Measurements from ENCODE around the gene HIPK3.
A peak's percentile ranks its signal among the peaks of the same experiment; 100 is the strongest.

HIPK3 gene

GRCh38 chr11:33271059-33271458 is 13.9 kb downstream of the HIPK3 start:
- Histone ChIP-seq H3K14ac (ENCODE audit: low read length) (no peak overlapping the region), H3K18ac (ENCODE audit: low read length) (no peak overlapping the region), H2AFZ (ENCODE audit: insufficient read depth, low read length, poor library complexity) (no peak overlapping the region), H2BK120ac (ENCODE audit: insufficient read depth, low read length, poor library complexity) (no peak overlapping the region), H3K9ac (ENCODE audit: low read length) (no peak overlapping the region), H3K4me2 (ENCODE audit: low read length) (no peak overlapping the region), H3K4me3 (ENCODE audit: low read depth, low read length) (no peak overlapping the region), H4K91ac (ENCODE audit: low read depth, low read length) (no peak overlapping the region), H2AK5ac (ENCODE audit: low read length) (no peak overlapping the region), H3K9me3 (ENCODE audit: insufficient read depth, low read depth, low read length) (no peaks in the 10 kb centered on the region), H3K36me3 (ENCODE audit: control insufficient read depth in 1 of 2, insufficient read depth in 2 of 2, low read length in 2 of 2) (no peaks in the 10 kb centered on the region), H2BK5ac (ENCODE audit: low read depth, low read length, poor library complexity) (no peak overlapping the region), H3K79me2 (ENCODE audit: control insufficient read depth, insufficient read depth, low read length, poor library complexity) (peaks cover 7% of the 10 kb centered on the region), H4K12ac (ENCODE audit: low read depth, low read length) (no peak overlapping the region), H3K27ac (ENCODE audit: low read depth, low read length) (no peak overlapping the region), H4K8ac (ENCODE audit: low read depth, low read length) (no peak overlapping the region), H2BK12ac (ENCODE audit: low read length) (no peak overlapping the region), H3K79me1 (ENCODE audit: low read length) (no peaks in the 10 kb centered on the region), H3K27me3 (ENCODE audit: insufficient read depth, low read length) (no peaks in the 10 kb centered on the region), H3K23ac (ENCODE audit: low read length) (no peak overlapping the region), H3K4ac (ENCODE audit: low read depth, low read length) (no peak overlapping the region), H3K4me1 (ENCODE audit: control insufficient read depth in 1 of 2, insufficient read depth in 2 of 2, low read length in 2 of 2) (peaks cover 3% of the 10 kb centered on the region in 2 experiments)
- peak in 1 of 2 donors; percentile 65 for DNase-seq
- WGBS (ENCODE audit: extremely low coverage, insufficient coverage, insufficient read length) = no CpG with 5 or more reads among the region's 3 CpGs

GRCh38 chr11:33272338-33273107 is 15.3 kb downstream of the HIPK3 start:
- Histone ChIP-seq H2BK5ac (ENCODE audit: low read depth, low read length, poor library complexity) (no peak overlapping the region), H3K23ac (ENCODE audit: low read length) (no peak overlapping the region), H3K4me2 (ENCODE audit: low read length) (no peak overlapping the region), H4K91ac (ENCODE audit: low read depth, low read length) (no peak overlapping the region), H4K8ac (ENCODE audit: low read depth, low read length) (no peak overlapping the region), H2BK12ac (ENCODE audit: low read length) (no peak overlapping the region), H3K4me3 (ENCODE audit: low read depth, low read length) (no peak overlapping the region), H3K9me3 (ENCODE audit: insufficient read depth, low read depth, low read length) (no peaks in the 10 kb centered on the region), H3K14ac (ENCODE audit: low read length) (no peak overlapping the region), H4K12ac (ENCODE audit: low read depth, low read length) (no peak overlapping the region), H3K4ac (ENCODE audit: low read depth, low read length) (peak overlapping the region; percentile 79), H3K79me2 (ENCODE audit: control insufficient read depth, insufficient read depth, low read length, poor library complexity) (peaks cover 5% of the 10 kb centered on the region), H3K18ac (ENCODE audit: low read length) (no peak overlapping the region), H3K36me3 (ENCODE audit: control insufficient read depth in 1 of 2, insufficient read depth in 2 of 2, low read length in 2 of 2) (no peaks in the 10 kb centered on the region), H3K27ac (ENCODE audit: low read depth, low read length) (no peak overlapping the region), H3K79me1 (ENCODE audit: low read length) (no peaks in the 10 kb centered on the region), H2AK5ac (ENCODE audit: low read length) (no peak overlapping the region), H3K9ac (ENCODE audit: low read length) (no peak overlapping the region), H3K4me1 (ENCODE audit: control insufficient read depth in 1 of 2, insufficient read depth in 2 of 2, low read length in 2 of 2) (no peaks in the 10 kb centered on the region), H3K27me3 (ENCODE audit: insufficient read depth, low read length) (no peaks in the 10 kb centered on the region), H2AFZ (ENCODE audit: insufficient read depth, low read length, poor library complexity) (no peak overlapping the region), H2BK120ac (ENCODE audit: insufficient read depth, low read length, poor library complexity) (no peak overlapping the region)
- no CpG with 5 or more reads among the region's 13 CpGs for WGBS (ENCODE audit: extremely low coverage, insufficient coverage, insufficient read length)
- DNase-seq = no peak

GRCh38 chr11:33273656-33274055 is 16.5 kb downstream of the HIPK3 start:
- no peak overlapping the region for H3K23ac ChIP-seq (ENCODE audit: low read length)
- H3K14ac ChIP-seq (ENCODE audit: low read length) = no peak overlapping the region
- no peaks in the 10 kb centered on the region for H3K27me3 ChIP-seq (ENCODE audit: insufficient read depth, low read length)
- H3K9ac ChIP-seq (ENCODE audit: low read length) = no peak overlapping the region
- no peak overlapping the region for H2AK5ac ChIP-seq (ENCODE audit: low read length)
- H3K9me3 ChIP-seq (ENCODE audit: insufficient read depth, low read depth, low read length) = no peaks in the 10 kb centered on the region
- no peak overlapping the region for H2AFZ ChIP-seq (ENCODE audit: insufficient read depth, low read length, poor library complexity)
- H3K79me2 ChIP-seq (ENCODE audit: control insufficient read depth, insufficient read depth, low read length, poor library complexity) = peaks cover 2% of the 10 kb centered on the region
- no peak for DNase-seq
- H3K18ac ChIP-seq (ENCODE audit: low read length) = no peak overlapping the region
- H3K4me2 ChIP-seq (ENCODE audit: low read length) = no peak overlapping the region
- H3K4me3 ChIP-seq (ENCODE audit: low read depth, low read length) = no peak overlapping the region
- no peaks in the 10 kb centered on the region for H3K4me1 ChIP-seq (ENCODE audit: control insufficient read depth in 1 of 2, insufficient read depth in 2 of 2, low read length in 2 of 2)
- no peak overlapping the region for H2BK12ac ChIP-seq (ENCODE audit: low read length)
- no peaks in the 10 kb centered on the region for H3K79me1 ChIP-seq (ENCODE audit: low read length)
- no peak overlapping the region for H4K8ac ChIP-seq (ENCODE audit: low read depth, low read length)
- no peaks in the 10 kb centered on the region for H3K36me3 ChIP-seq (ENCODE audit: control insufficient read depth in 1 of 2, insufficient read depth in 2 of 2, low read length in 2 of 2)
- H2BK5ac ChIP-seq (ENCODE audit: low read depth, low read length, poor library complexity) = no peak overlapping the region
- H2BK120ac ChIP-seq (ENCODE audit: insufficient read depth, low read length, poor library complexity) = no peak overlapping the region
- no peak overlapping the region for H3K4ac ChIP-seq (ENCODE audit: low read depth, low read length)
- no peak overlapping the region for H4K12ac ChIP-seq (ENCODE audit: low read depth, low read length)
- H3K27ac ChIP-seq (ENCODE audit: low read depth, low read length) = no peak overlapping the region
- no peak overlapping the region for H4K91ac ChIP-seq (ENCODE audit: low read depth, low read length)

DNA sequence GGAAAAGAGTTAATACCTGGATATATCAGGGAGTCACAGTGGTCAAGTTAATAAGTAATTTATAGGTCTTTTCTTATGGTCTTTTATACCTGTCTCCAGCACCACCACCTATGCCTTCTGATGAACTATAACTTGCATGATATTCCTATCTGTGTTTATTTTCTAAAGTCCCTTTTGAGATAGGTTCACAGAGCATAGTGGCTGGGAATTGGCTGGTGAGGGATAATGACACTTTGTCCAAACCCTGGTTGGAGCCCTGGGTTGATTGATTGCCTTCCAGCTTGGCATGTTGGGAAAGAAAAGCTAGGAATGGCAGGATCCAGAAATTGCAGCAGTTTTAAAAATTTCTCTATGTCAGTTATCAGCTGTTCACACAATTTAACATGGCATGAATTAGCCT is 23.2 kb downstream of the HIPK3 start:
- Histone ChIP-seq H2AK5ac (ENCODE audit: low read length) (no peak overlapping the region), H2AFZ (ENCODE audit: insufficient read depth, low read length, poor library complexity) (no peak overlapping the region), H3K9me3 (ENCODE audit: insufficient read depth, low read depth, low read length) (no peaks in the 10 kb centered on the region), H4K12ac (ENCODE audit: low read depth, low read length) (no peak overlapping the region), H3K79me2 (ENCODE audit: control insufficient read depth, insufficient read depth, low read length, poor library complexity) (peaks cover 1% of the 10 kb centered on the region), H2BK5ac (ENCODE audit: low read depth, low read length, poor library complexity) (no peak overlapping the region), H3K18ac (ENCODE audit: low read length) (no peak overlapping the region), H3K14ac (ENCODE audit: low read length) (no peak overlapping the region), H3K4me3 (ENCODE audit: low read depth, low read length) (no peak overlapping the region), H3K27me3 (ENCODE audit: insufficient read depth, low read length) (no peaks in the 10 kb centered on the region), H3K79me1 (ENCODE audit: low read length) (no peaks in the 10 kb centered on the region), H4K8ac (ENCODE audit: low read depth, low read length) (no peak overlapping the region), H2BK12ac (ENCODE audit: low read length) (no peak overlapping the region), H4K91ac (ENCODE audit: low read depth, low read length) (no peak overlapping the region), H3K9ac (ENCODE audit: low read length) (no peak overlapping the region), H3K4me1 (ENCODE audit: control insufficient read depth in 1 of 2, insufficient read depth in 2 of 2, low read length in 2 of 2) (no peaks in the 10 kb centered on the region), H3K27ac (ENCODE audit: low read depth, low read length) (no peak overlapping the region), H3K36me3 (ENCODE audit: control insufficient read depth in 1 of 2, insufficient read depth in 2 of 2, low read length in 2 of 2) (no peaks in the 10 kb centered on the region), H3K23ac (ENCODE audit: low read length) (no peak overlapping the region), H3K4ac (ENCODE audit: low read depth, low read length) (peak overlapping the region; percentile 83), H2BK120ac (ENCODE audit: insufficient read depth, low read length, poor library complexity) (no peak overlapping the region), H3K4me2 (ENCODE audit: low read length) (no peak overlapping the region)
- no peak for DNase-seq
